ENCODE results near the gene HOXA5. TPM values are rescaled to one million over a fixed set of nuclear protein-coding genes. Genes with fewer than 3 reads are reported as not detected.

The HOXA5 gene
- total and polyA plus RNA-seq, 10 of the 15 experiments (the other 5 are each of a cell fraction or from before 2014, with no cell fraction given), result 0.05 to 0.13 TPM; not detected in 8

GRCh38 chr7:27125986-27126394 lies 17.5 kb downstream of the HOXA5 start (continued):
- TF ChIP-seq RUNX3 (IDR thresholded peaks at IDR 0.05; ENCODE audit: low read length), result no peak
- TF ChIP-seq MEF2B (IDR thresholded peaks at IDR 0.05; ENCODE audit: partially characterized antibody, poor library complexity, severe bottlenecking), result no peak
- TF ChIP-seq WRNIP1 (IDR thresholded peaks at IDR 0.05; ENCODE audit: borderline replicate concordance, low read depth, low read length), result no peak
- TF ChIP-seq ZBTB4 (CRISPR knock-in tag; IDR thresholded peaks at IDR 0.05), result no peak
- TF ChIP-seq ZNF622 (IDR thresholded peaks at IDR 0.05), result no peak
- TF ChIP-seq PML (IDR thresholded peaks at IDR 0.05; ENCODE audit: low read length), result no peak

- ChIA-PET RAD21 (ENCODE audit: unreplicated experiment) (no interaction called here), POLR2A (no interaction called here), CTCF (no interaction called here), SMC1A (ENCODE audit: uncharacterized antibody, unreplicated experiment) (no interaction called here)
- Histone ChIP-seq H3K9me3 (replicated peaks; ENCODE audit: control insufficient read depth, insufficient read depth, low read length) (no peaks in the 10 kb centered on the region), H3K27me3 (replicated peaks in 1 of 2; ENCODE audit: control insufficient read depth in 2 of 2, insufficient read depth in 2 of 2, low read length in 1 of 2) (peaks cover 0 to 2% of the 10 kb centered on the region in 2 experiments; a peak in 3 of 4 replicates), H3K36me3 (ENCODE audit: control insufficient read depth in 2 of 2, insufficient read depth in 2 of 2, low read length in 1 of 2) (no peaks in the 10 kb centered on the region), H3K4me3 (no peak overlapping the region), H4K20me1 (ENCODE audit: control insufficient read depth, insufficient read depth) (no peaks in the 10 kb centered on the region), H3K4me1 (ENCODE audit: control insufficient read depth, insufficient read depth, low read length) (no peaks in the 10 kb centered on the region), H3K4me2 (ENCODE audit: control insufficient read depth, insufficient read depth) (no peak overlapping the region), H3K79me2 (ENCODE audit: control insufficient read depth, insufficient read depth, low read length) (no peaks in the 10 kb centered on the region), H3K27ac (ENCODE audit: control insufficient read depth, insufficient read depth) (no peak overlapping the region), H3K9ac (ENCODE audit: control insufficient read depth, insufficient read depth, low read length) (no peak overlapping the region), H2AFZ (ENCODE audit: control insufficient read depth, low read depth, low read length) (no peak overlapping the region)
- FAIRE-seq (no peak), DNase-seq (ENCODE audit: low read depth, low spot score) (no peak), ATAC-seq (no peak)
- in situ Hi-C loops (cut with MboI) (no loop called here), intact Hi-C loops (cut with micrococcal nuclease; ENCODE audit: unreplicated experiment) (no loop called here)
- 22% methylated on average over 8 of the region's 8 CpGs for WGBS (ENCODE audit: insufficient coverage, insufficient replicate concordance, low lambda C conversion rate, missing lambda C conversion rate)
- BruUV-seq (replicated peaks), result no TSS peak
- TF ChIP-seq BACH1 (IDR thresholded peaks at IDR 0.05; ENCODE audit: borderline replicate concordance), result no peak
- TF ChIP-seq ATF3 (IDR thresholded peaks at IDR 0.05; ENCODE audit: borderline replicate concordance, extremely low read depth, low read depth, low read length), result no peak
- no peak for TF ChIP-seq NFXL1 (IDR thresholded peaks at IDR 0.05; ENCODE audit: borderline replicate concordance)
- TF ChIP-seq USF2 (IDR thresholded peaks at IDR 0.05; ENCODE audit: borderline replicate concordance, low read depth, low read length), result no peak
- no peak for TF ChIP-seq MTA2 (IDR thresholded peaks at IDR 0.05; ENCODE audit: low read depth)
- no peak for TF ChIP-seq SP1 (IDR thresholded peaks at IDR 0.05; ENCODE audit: low read depth, low read length)
- TF ChIP-seq NR2C2 (IDR thresholded peaks at IDR 0.05; ENCODE audit: borderline replicate concordance, control insufficient read depth, insufficient read length, low read depth), result no peak
- TF ChIP-seq ESRRA (IDR thresholded peaks at IDR 0.05; ENCODE audit: low read length), result no peak
- TF ChIP-seq SMC3 (IDR thresholded peaks at IDR 0.05; ENCODE audit: borderline replicate concordance, low read length), result no peak
- TF ChIP-seq LARP7 (IDR thresholded peaks at IDR 0.05), result no peak
- TF ChIP-seq ZNF622 (IDR thresholded peaks at IDR 0.05), result no peak
- no peak for TF ChIP-seq SRF (IDR thresholded peaks at IDR 0.05; ENCODE audit: low read depth in 2 of 2, low read length in 2 of 2)
- no peak for TF ChIP-seq WRNIP1 (IDR thresholded peaks at IDR 0.05; ENCODE audit: borderline replicate concordance, low read depth, low read length)
- no peak for TF ChIP-seq NR2C1 (IDR thresholded peaks at IDR 0.05)
- no peak for TF ChIP-seq IKZF2 (IDR thresholded peaks at IDR 0.05)
- no peak for TF ChIP-seq PAX8 (IDR thresholded peaks at IDR 0.05)
Observed at GRCh38 chr7:27124902-27125689, 18.4 kb downstream of the HOXA5 start.
